B cell (primary cell): ENCODE measurements around the gene SH3RF3. TPM values are rescaled to one million over a fixed set of nuclear protein-coding genes. Genes with fewer than 3 reads are reported as not detected.

Source experiments
- ATAC-seq: fragments of 200-7000 bp; cut with Tn5 transposase; one replicate; pipeline ENCODE4 v1.10.0; 2021; ENCODE audit warnings: low read depth, mild to moderate bottlenecking, moderate number of reproducible peaks, moderate library complexity
- CTCF ChIA-PET: fragments of 350-600 bp; sonication (Branson Sonifier 250); formaldehyde crosslinking; loops from one replicate; lab custom pipeline; 2021; ENCODE audit warnings: antibody characterized with exemption, inconsistent platforms; lab: Charles Lee
- POLR2A ChIA-PET: fragments of 350-600 bp; sonication (Branson Sonifier 250); formaldehyde crosslinking; loops from one replicate; lab custom pipeline; 2021; ENCODE audit warnings: antibody characterized with exemption; lab: Charles Lee
- DNase-seq: peaks from one replicate; pipeline ENCODE4 v3.0.0; 2013
- H2AFZ ChIP-seq: 2 replicates; pipeline ENCODE4 v1.6.1; 2012; ENCODE audit warnings: mild to moderate bottlenecking, low read depth, low read length; ENCODE audit not compliant: insufficient read depth, poor library complexity, severe bottlenecking
- H3K27ac ChIP-seq, 2 donors: 1 replicate in 1 of 2; 2 replicates in 1 of 2; pipeline ENCODE4 v1.5.1; 2012 to 2013; ENCODE audit warnings: low read length in 2 of 2, mild to moderate bottlenecking in 2 of 2, moderate library complexity in 1 of 2
- H3K27me3 ChIP-seq, 4 experiments: fragments of 200-600 bp in 1 of 4; sonication (generic) in 1 of 4; replicated peaks in 1 of 4; 1 replicate in 2 of 4; 2 replicates in 2 of 4; pipeline versions ENCODE4 v1.6.1 to v1.7.0; 2013 to 2016; ENCODE audit warnings: low read length in 3 of 4, mild to moderate bottlenecking in 2 of 4, mixed read lengths in 1 of 4, moderate library complexity in 1 of 4; ENCODE audit not compliant: insufficient read depth in 4 of 4, control insufficient read depth in 3 of 4; ENCODE audit errors: control extremely low read depth in 1 of 4
- H3K36me3 ChIP-seq, 2 experiments: replicated peaks in 1 of 2; 1 replicate in 1 of 2; 2 replicates in 1 of 2; pipeline versions ENCODE4 v1.6.1 to v1.7.1; 2013; ENCODE audit warnings: low read length in 1 of 2; ENCODE audit not compliant: insufficient read depth in 2 of 2, control insufficient read depth in 1 of 2; ENCODE audit errors: control extremely low read depth in 1 of 2, extremely low read depth in 1 of 2
- H3K4me1 ChIP-seq, 2 donors: fragments of 200-600 bp in 1 of 2; sonication (generic) in 1 of 2; 1 replicate in 1 of 2; 2 replicates in 1 of 2; pipeline versions ENCODE4 v1.5.1 to v1.6.1; 2013 to 2017; ENCODE audit warnings: low read length in 2 of 2; ENCODE audit not compliant: control insufficient read depth in 2 of 2, insufficient read depth in 2 of 2
- H3K4me2 ChIP-seq: replicated peaks from 2 replicates; pipeline ENCODE3; 2012; ENCODE audit warnings: mild to moderate bottlenecking, low read depth, low read length; ENCODE audit not compliant: poor library complexity, severe bottlenecking
- H3K4me3 ChIP-seq, 5 experiments: fragments of 200-600 bp in 1 of 5; sonication (generic) in 1 of 5; 1 replicate in 3 of 5; 2 replicates in 2 of 5; pipeline versions ENCODE4 v1.5.1 to v1.7.0; 2011 to 2016; ENCODE audit warnings: low read length in 4 of 5, mild to moderate bottlenecking in 4 of 5, low read depth in 2 of 5, control low read depth in 1 of 5, moderate library complexity in 1 of 5; ENCODE audit not compliant: insufficient read depth in 1 of 5; ENCODE audit errors: control extremely low read depth in 1 of 5, extremely low read depth in 1 of 5
- H3K79me2 ChIP-seq: fragments of 200-600 bp; sonication (generic); one replicate; pipeline ENCODE4 v1.6.0; 2016; ENCODE audit warnings: low read length; ENCODE audit not compliant: control insufficient read depth, insufficient read depth
- H3K9ac ChIP-seq: fragments of 200-600 bp; sonication (generic); 2 replicates; pipeline ENCODE4 v1.6.1; 2017; ENCODE audit warnings: mild to moderate bottlenecking, low read length, moderate library complexity
- H3K9me3 ChIP-seq, 3 donors: one replicate each; pipeline versions ENCODE4 v1.6.1 to v1.7.1; 2013; ENCODE audit warnings: low read length in 2 of 3; ENCODE audit not compliant: control insufficient read depth in 2 of 3, insufficient read depth in 1 of 3; ENCODE audit errors: control extremely low read depth in 1 of 3
- H4K20me1 ChIP-seq: 2 replicates; pipeline ENCODE4 v1.6.0; 2012; ENCODE audit warnings: mild to moderate bottlenecking, low read length; ENCODE audit not compliant: insufficient read depth, control insufficient read depth, poor library complexity, severe bottlenecking
- H3K27ac Mint-ChIP-seq: one replicate; pipeline ENCODE4 v1.8.0; 2021; ENCODE audit warnings: mixed read lengths
- H3K27me3 Mint-ChIP-seq: one replicate; pipeline ENCODE4 v1.8.0; 2021; ENCODE audit warnings: mixed read lengths
- H3K4me1 Mint-ChIP-seq: one replicate; pipeline ENCODE4 v1.8.0; 2021; ENCODE audit warnings: mixed read lengths
- H3K4me3 Mint-ChIP-seq: one replicate; pipeline ENCODE4 v1.8.0; 2021; ENCODE audit warnings: mixed read lengths
- H3K9me3 Mint-ChIP-seq: one replicate; pipeline ENCODE4 v1.8.0; 2022; ENCODE audit warnings: mixed read lengths; ENCODE audit not compliant: insufficient read depth
- CTCF ChIP-seq: fragments of 200-600 bp; IDR thresholded peaks from one replicate; pipeline ENCODE4 v1.8.0; 2022; ENCODE audit warnings: antibody characterized with exemption, mild to moderate bottlenecking
- EZH2 ChIP-seq: IDR thresholded peaks from 2 replicates; pipeline ENCODE4 v1.6.1; 2012; ENCODE audit warnings: borderline replicate concordance, low read depth, mild to moderate bottlenecking, moderate library complexity, low read length; ENCODE audit not compliant: insufficient read depth, poor library complexity, severe bottlenecking
- WGBS: methylation state at CpG from one replicate; pipeline ENCODE4 v1.1.5; 2013; ENCODE audit warnings: missing lambda C conversion rate; ENCODE audit not compliant: insufficient coverage; 5-methylcytosine and 5-hydroxymethylcytosine counted together
- intact Hi-C: fragments of 100-400 bp; cut with micrococcal nuclease; formaldehyde crosslinking; loops from one replicate; pipeline ENCODE4 v1.10.0; 2022
- polyA plus RNA-seq: library from polyadenylated mRNA; depleted of rRNA; stranded (reverse); fragments of >200 nt; gene quantifications from 2 replicates; pipeline ENCODE4 v1.2.3, GENCODE V29; 2012
- total RNA-seq, 2 donors: library from RNA; stranded (reverse); fragments of 120-200 nt in 1 of 2; gene quantifications; 1 replicate in 1 of 2; 2 replicates in 1 of 2; pipeline versions ENCODE4 v1.2.3 to v1.2.4, GENCODE V29; 2013 to 2022

SH3RF3 gene
- total and polyA plus RNA-seq, 2 donors (not counting 1 experiment from before 2014, with no cell fraction given): 0.07 to 1.2 TPM

GRCh38 chr2:109304731-109305470 is 175.9 kb downstream of the SH3RF3 start:
- Histone ChIP-seq H3K4me1 (no peaks in the 10 kb centered on the region), H3K9me3 (no peaks in the 10 kb centered on the region), H3K4me2 (no peak overlapping the region), H3K4me3 (no peak overlapping the region), H4K20me1 (no peaks in the 10 kb centered on the region), H3K79me2 (no peaks in the 10 kb centered on the region), H3K27ac (no peak overlapping the region), H2AFZ (no peak overlapping the region), H3K27me3 (no peaks in the 10 kb centered on the region), H3K36me3 (no peaks in the 10 kb centered on the region), H3K9ac (no peak overlapping the region)
- TF ChIP-seq CTCF (no peak), EZH2 (no peak)
- ChIA-PET POLR2A (no interaction called here), CTCF (no interaction called here)
- Mint-ChIP-seq H3K4me3 (no peak overlapping the region), H3K9me3 (no peaks in the 10 kb centered on the region), H3K4me1 (no peaks in the 10 kb centered on the region), H3K27me3 (no peaks in the 10 kb centered on the region), H3K27ac (no peak overlapping the region)
- 74% methylated on average over 11 of the region's 13 CpGs for WGBS
- ATAC-seq (no peak), DNase-seq (no peak)
- intact Hi-C loops: no loop called here

GRCh38 chr2:109305490-109306167 is 176.6 kb downstream of the SH3RF3 start:
- H3K9me3 ChIP-seq: no peaks in the 10 kb centered on the region
- ChIA-PET POLR2A (no interaction called here), CTCF (no interaction called here)
- H3K9ac ChIP-seq: no peak overlapping the region
- no peaks in the 10 kb centered on the region for H3K36me3 ChIP-seq
- no peaks in the 10 kb centered on the region for H4K20me1 ChIP-seq
- Mint-ChIP-seq H3K4me1 (no peaks in the 10 kb centered on the region), H3K9me3 (no peaks in the 10 kb centered on the region), H3K4me3 (no peak overlapping the region), H3K27ac (no peak overlapping the region), H3K27me3 (no peaks in the 10 kb centered on the region)
- DNase-seq (no peak), ATAC-seq (no peak)
- H3K79me2 ChIP-seq: no peaks in the 10 kb centered on the region
- no peaks in the 10 kb centered on the region for H3K27me3 ChIP-seq
- WGBS: 94% methylated on average over 15 of the region's 15 CpGs
- intact Hi-C loops: no loop called here
- no peaks in the 10 kb centered on the region for H3K4me1 ChIP-seq
- H3K4me2 ChIP-seq: no peak overlapping the region
- TF ChIP-seq EZH2 (no peak), CTCF (no peak)
- no peak overlapping the region for H3K27ac ChIP-seq
- no peak overlapping the region for H3K4me3 ChIP-seq
- no peak overlapping the region for H2AFZ ChIP-seq
